ENCODE results near the gene ESRP2. TPM values are rescaled to one million over a fixed set of nuclear protein-coding genes. Genes with fewer than 3 reads are reported as not detected.

Gene ESRP2
- total RNA-seq, 1 experiment from 2014 or later = 0.19 TPM

- POLR2A ChIA-PET (ENCODE audit: low non-redundant PET) = no interaction called here
- Histone ChIP-seq H3K4me3 (ENCODE audit: low read depth, low read length, poor library complexity, severe bottlenecking) (no peak overlapping the region), H3K36me3 (ENCODE audit: insufficient read depth, low read length, poor library complexity, severe bottlenecking) (no peaks in the 10 kb centered on the region), H3K27me3 (replicated peaks; ENCODE audit: insufficient read depth, low read depth, low read length, poor library complexity) (no peaks in the 10 kb centered on the region), H3K9me3 (ENCODE audit: low read depth, low read length, poor library complexity, severe bottlenecking) (no peaks in the 10 kb centered on the region), H3K4me1 (ENCODE audit: insufficient read depth, low read length, poor library complexity, severe bottlenecking) (no peaks in the 10 kb centered on the region), H3K27ac (ENCODE audit: low read depth, low read length, poor library complexity, severe bottlenecking) (no peak overlapping the region)
- DNase-seq (ENCODE audit: low spot score) = no peak
- no TSS peak for BruUV-seq (replicated peaks)
- no peak for TF ChIP-seq CTCF (conservative IDR thresholded peaks at IDR 0.05; ENCODE audit: low read depth, low read length)
- TF ChIP-seq EZH2 (IDR thresholded peaks at IDR 0.05; ENCODE audit: borderline replicate concordance, low read depth, low read length, poor library complexity, severe bottlenecking) = no peak
- intact Hi-C loops (cut with micrococcal nuclease; ENCODE audit: unreplicated experiment) = no loop called here
- CTCF ChIA-PET = interaction anchor here (0.6 kb wide), 1 partner anchor 136 kb away, joined by 3 read pairs; no protein-coding TSS in a partner anchor
Measured at GRCh38 chr16:68206245-68206644, 29.7 kb downstream of the ESRP2 start.

DNA sequence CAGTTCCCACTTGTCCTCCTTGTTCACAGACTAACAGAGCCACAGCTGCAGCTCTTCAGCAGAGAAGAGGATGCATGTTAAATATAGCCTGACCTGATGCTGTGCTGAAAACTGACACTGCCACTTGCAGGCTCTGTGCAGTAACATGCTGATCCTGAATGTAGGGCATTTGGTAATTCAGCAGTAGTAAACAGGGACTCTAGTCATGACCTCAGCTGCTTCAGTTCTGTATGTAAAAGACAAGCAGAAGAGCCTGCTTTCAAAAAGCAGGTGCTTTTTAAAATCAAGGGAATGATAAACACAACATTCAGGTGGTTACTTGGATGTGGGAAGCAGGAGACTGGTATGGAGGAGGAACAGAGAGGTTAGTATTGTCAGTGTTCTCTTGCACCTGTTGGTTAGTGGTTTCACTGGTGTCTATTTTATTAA, 33.8 kb downstream of the ESRP2 start:
- Histone ChIP-seq H3K4me3 (ENCODE audit: low read depth, low read length, poor library complexity, severe bottlenecking) (no peak overlapping the region), H3K4me1 (ENCODE audit: insufficient read depth, low read length, poor library complexity, severe bottlenecking) (no peaks in the 10 kb centered on the region), H3K27me3 (replicated peaks; ENCODE audit: insufficient read depth, low read depth, low read length, poor library complexity) (no peaks in the 10 kb centered on the region), H3K36me3 (ENCODE audit: insufficient read depth, low read length, poor library complexity, severe bottlenecking) (no peaks in the 10 kb centered on the region), H3K27ac (ENCODE audit: low read depth, low read length, poor library complexity, severe bottlenecking) (no peak overlapping the region), H3K9me3 (ENCODE audit: low read depth, low read length, poor library complexity, severe bottlenecking) (no peaks in the 10 kb centered on the region)
- no TSS peak for BruUV-seq (replicated peaks)
- ChIA-PET CTCF (no interaction called here), POLR2A (ENCODE audit: low non-redundant PET) (no interaction called here)
- TF ChIP-seq CTCF (conservative IDR thresholded peaks at IDR 0.05; ENCODE audit: low read depth, low read length) = no peak
- TF ChIP-seq EZH2 (IDR thresholded peaks at IDR 0.05; ENCODE audit: borderline replicate concordance, low read depth, low read length, poor library complexity, severe bottlenecking) = no peak
- intact Hi-C loops (cut with micrococcal nuclease; ENCODE audit: unreplicated experiment) = no loop called here
- no peak for DNase-seq (ENCODE audit: low spot score)

GRCh38 chr16:68200088-68200783, 35.7 kb downstream of the ESRP2 start:
- Histone ChIP-seq H3K27ac (ENCODE audit: low read depth, low read length, poor library complexity, severe bottlenecking) (no peak overlapping the region), H3K9me3 (ENCODE audit: low read depth, low read length, poor library complexity, severe bottlenecking) (no peaks in the 10 kb centered on the region), H3K36me3 (ENCODE audit: insufficient read depth, low read length, poor library complexity, severe bottlenecking) (no peaks in the 10 kb centered on the region), H3K27me3 (replicated peaks; ENCODE audit: insufficient read depth, low read depth, low read length, poor library complexity) (no peaks in the 10 kb centered on the region), H3K4me1 (ENCODE audit: insufficient read depth, low read length, poor library complexity, severe bottlenecking) (no peaks in the 10 kb centered on the region), H3K4me3 (ENCODE audit: low read depth, low read length, poor library complexity, severe bottlenecking) (no peak overlapping the region)
- no peak for DNase-seq (ENCODE audit: low spot score)
- TF ChIP-seq EZH2 (IDR thresholded peaks at IDR 0.05; ENCODE audit: borderline replicate concordance, low read depth, low read length, poor library complexity, severe bottlenecking) = no peak
- TF ChIP-seq CTCF (conservative IDR thresholded peaks at IDR 0.05; ENCODE audit: low read depth, low read length) = no peak
- no TSS peak for BruUV-seq (replicated peaks)
- intact Hi-C loops (cut with micrococcal nuclease; ENCODE audit: unreplicated experiment) = no loop called here
- POLR2A ChIA-PET (ENCODE audit: low non-redundant PET) = no interaction called here
- CTCF ChIA-PET = no interaction called here

Measured in A673 (cell line).